WTC11 (cell line): Measurements from ENCODE around the gene ITSN1.

Experiments used
- FOXK1 ChIP-seq: sonication (generic); formaldehyde crosslinking; IDR thresholded peaks from 2 replicates; pipeline ENCODE4 v1.8.0; 2022; ENCODE audit warnings: mild to moderate bottlenecking, moderate library complexity, missing genetic modification reagents
- TEAD4 ChIP-seq: sonication (generic); formaldehyde crosslinking; IDR thresholded peaks from 2 replicates; pipeline ENCODE4 v1.8.0; 2022; ENCODE audit warnings: mild to moderate bottlenecking, missing genetic modification reagents
- ZNF121 ChIP-seq: sonication (generic); formaldehyde crosslinking; IDR thresholded peaks from 2 replicates; pipeline ENCODE4 v1.8.0; 2023; ENCODE audit warnings: missing genetic modification reagents
- TF ChIP-seq, protein P1 (sequence below): fragments of 200-600 bp; IDR thresholded peaks from 2 replicates; pipeline ENCODE4 v1.8.0; 2022; ENCODE audit warnings: antibody characterized with exemption

DNA sequence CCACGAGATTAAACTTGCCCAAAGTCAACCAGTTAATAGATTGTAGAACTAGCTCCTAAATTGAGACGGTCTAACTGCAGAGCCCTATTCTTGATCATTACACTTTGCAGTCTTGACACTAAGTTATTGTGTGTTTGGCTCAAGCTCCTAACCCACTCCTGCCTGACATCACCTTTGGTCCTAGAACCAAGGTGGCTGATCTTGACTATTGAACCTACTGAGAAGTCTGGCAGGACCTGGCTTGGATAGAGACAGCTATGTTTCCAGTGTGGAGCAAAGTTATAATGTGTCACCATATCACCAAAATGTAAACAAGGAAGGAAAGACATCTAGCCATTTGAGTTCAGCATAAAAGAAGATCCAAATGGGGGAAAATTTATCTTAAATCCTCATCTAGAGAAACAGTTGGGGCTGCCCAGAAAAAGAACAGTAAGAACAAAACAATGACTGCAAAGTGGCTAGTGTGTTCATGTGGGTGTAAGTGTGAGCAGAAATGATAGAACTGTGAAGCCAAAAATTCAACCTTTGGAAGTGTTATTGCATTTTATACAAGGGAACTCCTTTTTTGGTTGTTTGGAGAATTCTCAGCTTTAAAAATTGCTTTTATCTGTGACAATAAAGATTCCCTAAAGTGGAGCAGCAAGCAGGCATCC lies 166.5 kb downstream of the ITSN1 start:
- TF ChIP-seq, protein P1, sequence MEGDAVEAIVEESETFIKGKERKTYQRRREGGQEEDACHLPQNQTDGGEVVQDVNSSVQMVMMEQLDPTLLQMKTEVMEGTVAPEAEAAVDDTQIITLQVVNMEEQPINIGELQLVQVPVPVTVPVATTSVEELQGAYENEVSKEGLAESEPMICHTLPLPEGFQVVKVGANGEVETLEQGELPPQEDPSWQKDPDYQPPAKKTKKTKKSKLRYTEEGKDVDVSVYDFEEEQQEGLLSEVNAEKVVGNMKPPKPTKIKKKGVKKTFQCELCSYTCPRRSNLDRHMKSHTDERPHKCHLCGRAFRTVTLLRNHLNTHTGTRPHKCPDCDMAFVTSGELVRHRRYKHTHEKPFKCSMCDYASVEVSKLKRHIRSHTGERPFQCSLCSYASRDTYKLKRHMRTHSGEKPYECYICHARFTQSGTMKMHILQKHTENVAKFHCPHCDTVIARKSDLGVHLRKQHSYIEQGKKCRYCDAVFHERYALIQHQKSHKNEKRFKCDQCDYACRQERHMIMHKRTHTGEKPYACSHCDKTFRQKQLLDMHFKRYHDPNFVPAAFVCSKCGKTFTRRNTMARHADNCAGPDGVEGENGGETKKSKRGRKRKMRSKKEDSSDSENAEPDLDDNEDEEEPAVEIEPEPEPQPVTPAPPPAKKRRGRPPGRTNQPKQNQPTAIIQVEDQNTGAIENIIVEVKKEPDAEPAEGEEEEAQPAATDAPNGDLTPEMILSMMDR, result no peak
- TF ChIP-seq ZNF121 (CRISPR knock-in tag) (no peak), TEAD4 (no peak), FOXK1 (no peak)
